IMR-90 (cell line): ENCODE results near the gene PASD1. TPM values are rescaled to one million over a fixed set of nuclear protein-coding genes. Genes with fewer than 3 reads are reported as not detected.

Experiments used
- ATAC-seq: fragments of 200-7000 bp; cut with Tn5 transposase; 2 replicates; pipeline ENCODE4 v1.9.1; 2020; ENCODE audit warnings: low read depth, mild to moderate bottlenecking, moderate library complexity
- BruUV-seq: library from RNA; stranded (reverse); fragments of 400-500 nt; replicated peaks from 2 replicates; lab custom pipeline; 2021; lab: Mats Ljungman, UMichigan
- CTCF ChIA-PET: fragments of 300-600 bp; formaldehyde crosslinking; extraction: SDS; loops from one replicate; lab custom pipeline; 2021; ENCODE audit warnings: antibody characterized with exemption; lab: Yijun Ruan, JAX
- POLR2A ChIA-PET: fragments of 300-600 bp; sonication (Branson Sonifier 250); formaldehyde crosslinking; loops from one replicate; lab custom pipeline; 2022; ENCODE audit warnings: antibody characterized with exemption; ENCODE audit not compliant: unreplicated experiment; lab: Charles Lee
- DNase-seq: peaks from one replicate; pipeline ENCODE4 v3.0.0; 2013
- H2AFZ ChIP-seq: replicated peaks from 2 replicates; pipeline ENCODE3; 2013; ENCODE audit warnings: low read length, mild to moderate bottlenecking; ENCODE audit not compliant: poor library complexity
- H2AK5ac ChIP-seq: 2 replicates; pipeline ENCODE4 v1.6.1; 2013; ENCODE audit warnings: low read depth, low read length, inconsistent platforms
- H2AK9ac ChIP-seq: replicated peaks from 2 replicates; pipeline ENCODE3; 2013; ENCODE audit warnings: mild to moderate bottlenecking, low read depth, low read length, moderate library complexity; ENCODE audit not compliant: poor library complexity
- H2BK120ac ChIP-seq: 2 replicates; pipeline ENCODE4 v1.6.1; 2013; ENCODE audit warnings: low read depth, low read length, inconsistent platforms
- H2BK15ac ChIP-seq: 3 replicates; pipeline ENCODE4 v1.6.1; 2013; ENCODE audit warnings: low read depth, low read length, inconsistent platforms
- H2BK20ac ChIP-seq: 2 replicates; pipeline ENCODE4 v1.6.1; 2013; ENCODE audit warnings: low read depth, mild to moderate bottlenecking, inconsistent platforms, low read length, moderate library complexity
- H2BK5ac ChIP-seq: 2 replicates; pipeline ENCODE4 v1.6.1; 2013; ENCODE audit warnings: mild to moderate bottlenecking, low read depth, low read length, inconsistent platforms; ENCODE audit not compliant: poor library complexity, severe bottlenecking
- H3K14ac ChIP-seq: replicated peaks from 2 replicates; pipeline ENCODE4 v1.6.1; 2013; ENCODE audit warnings: low read depth, low read length, inconsistent platforms
- H3K18ac ChIP-seq: 2 replicates; pipeline ENCODE4 v1.6.1; 2013; ENCODE audit warnings: low read depth, low read length, control low read depth
- H3K23ac ChIP-seq: 2 replicates; pipeline ENCODE4 v1.6.1; 2013; ENCODE audit warnings: low read depth, low read length, inconsistent platforms
- H3K27ac ChIP-seq: 2 replicates; pipeline ENCODE4 v1.5.1; 2013; ENCODE audit warnings: mild to moderate bottlenecking, control low read depth, low read length; ENCODE audit not compliant: insufficient read depth
- H3K27me3 ChIP-seq: 2 replicates; pipeline ENCODE4 v1.6.1; 2013; ENCODE audit warnings: low read length; ENCODE audit not compliant: control insufficient read depth, insufficient read depth
- H3K36me3 ChIP-seq: 2 replicates; pipeline ENCODE4 v1.6.1; 2013; ENCODE audit warnings: low read length, mixed read lengths; ENCODE audit not compliant: control insufficient read depth, insufficient read depth
- H3K4ac ChIP-seq: 2 replicates; pipeline ENCODE4 v1.6.1; 2013; ENCODE audit warnings: low read depth, low read length, inconsistent platforms
- H3K4me1 ChIP-seq: 2 replicates; pipeline ENCODE4 v1.6.1; 2013; ENCODE audit warnings: low read length, mixed read lengths; ENCODE audit not compliant: control insufficient read depth, insufficient read depth
- H3K4me2 ChIP-seq: 2 replicates; pipeline ENCODE4 v1.6.1; 2013; ENCODE audit warnings: low read depth, mild to moderate bottlenecking, control low read depth, low read length, moderate library complexity
- H3K4me3 ChIP-seq: 2 replicates; pipeline ENCODE4 v1.5.1; 2013; ENCODE audit warnings: low read depth, mild to moderate bottlenecking, control low read depth, low read length, moderate library complexity; ENCODE audit not compliant: insufficient read depth
- H3K56ac ChIP-seq: 2 replicates; pipeline ENCODE4 v1.6.1; 2013; ENCODE audit warnings: low read length, inconsistent platforms; ENCODE audit not compliant: insufficient read depth; ENCODE audit errors: extremely low read depth
- H3K79me1 ChIP-seq, 2 experiments: 2 replicates each; pipeline ENCODE4 v1.6.1; 2013; ENCODE audit warnings: low read length in 2 of 2, inconsistent platforms in 1 of 2, low read depth in 1 of 2
- H3K9ac ChIP-seq: 2 replicates; pipeline ENCODE4 v1.6.1; 2013; ENCODE audit warnings: low read depth, low read length, control low read depth
- H3K9me1 ChIP-seq: 2 replicates; pipeline ENCODE4 v1.6.1; 2013; ENCODE audit warnings: low read length, inconsistent platforms; ENCODE audit not compliant: insufficient read depth
- H3K9me3 ChIP-seq: 2 replicates; pipeline ENCODE4 v1.6.1; 2013; ENCODE audit warnings: low read length; ENCODE audit not compliant: control insufficient read depth, insufficient read depth
- H4K20me1 ChIP-seq: 2 replicates; pipeline ENCODE4 v1.6.1; 2013; ENCODE audit warnings: low read length, inconsistent platforms; ENCODE audit not compliant: insufficient read depth
- H4K5ac ChIP-seq: 2 replicates; pipeline ENCODE4 v1.6.1; 2013; ENCODE audit warnings: mild to moderate bottlenecking, low read depth, low read length, control low read depth
- H4K8ac ChIP-seq, 2 experiments: 2 replicates each; pipeline ENCODE4 v1.6.1; 2013; ENCODE audit warnings: low read depth in 2 of 2, low read length in 2 of 2, control low read depth in 1 of 2, inconsistent platforms in 1 of 2
- H4K91ac ChIP-seq: 2 replicates; pipeline ENCODE4 v1.6.1; 2013; ENCODE audit warnings: low read depth, low read length, inconsistent platforms; ENCODE audit not compliant: insufficient read depth
- BHLHE40 ChIP-seq: fragments of 150-350 bp; IDR thresholded peaks from 2 replicates; pipeline ENCODE4 v1.6.1; 2016; ENCODE audit warnings: mild to moderate bottlenecking, low read depth, low read length
- CEBPB ChIP-seq: IDR thresholded peaks from 2 replicates; pipeline ENCODE4 v1.6.1; 2012; ENCODE audit warnings: low read depth, low read length, improper control_type of control experiment
- CHD1 ChIP-seq: IDR thresholded peaks from 2 replicates; pipeline ENCODE4 v1.6.1; 2012; ENCODE audit warnings: low read depth, low read length, improper control_type of control experiment
- CTCF ChIP-seq: conservative IDR thresholded peaks from 2 replicates; pipeline ENCODE4 v1.5.1; 2012; ENCODE audit warnings: mild to moderate bottlenecking, low read depth, low read length, improper control_type of control experiment
- ELK1 ChIP-seq: fragments of 150-350 bp; IDR thresholded peaks from 2 replicates; pipeline ENCODE4 v1.6.1; 2016; ENCODE audit warnings: low read depth, mild to moderate bottlenecking, low read length, moderate library complexity, borderline replicate concordance
- MAFK ChIP-seq: IDR thresholded peaks from 2 replicates; pipeline ENCODE4 v1.6.1; 2012; ENCODE audit warnings: low read depth, low read length, improper control_type of control experiment
- MAZ ChIP-seq: IDR thresholded peaks from 2 replicates; pipeline ENCODE4 v1.6.1; 2012; ENCODE audit warnings: low read depth, mild to moderate bottlenecking, low read length, improper control_type of control experiment, moderate library complexity, borderline replicate concordance
- MXI1 ChIP-seq: IDR thresholded peaks from 2 replicates; pipeline ENCODE4 v1.6.1; 2012; ENCODE audit warnings: low read depth, mild to moderate bottlenecking, low read length, moderate library complexity, borderline replicate concordance
- NFE2L2 ChIP-seq: fragments of 150-350 bp; IDR thresholded peaks from 2 replicates; pipeline ENCODE4 v1.6.1; 2016; ENCODE audit warnings: low read depth, mild to moderate bottlenecking, low read length
- POLR2A ChIP-seq: IDR thresholded peaks from 2 replicates; pipeline ENCODE4 v1.6.1; 2012; ENCODE audit warnings: mild to moderate bottlenecking, low read depth, low read length
- RAD21 ChIP-seq: IDR thresholded peaks from 2 replicates; pipeline ENCODE4 v1.6.1; 2012; ENCODE audit warnings: low read length, improper control_type of control experiment
- RCOR1 ChIP-seq: IDR thresholded peaks from 2 replicates; pipeline ENCODE4 v1.6.1; 2012; ENCODE audit warnings: mild to moderate bottlenecking, low read length, improper control_type of control experiment; ENCODE audit not compliant: insufficient replicate concordance
- RFX5 ChIP-seq: IDR thresholded peaks from 2 replicates; pipeline ENCODE4 v1.8.0; 2012; ENCODE audit warnings: low read depth, mild to moderate bottlenecking, low read length, moderate library complexity
- WGBS, 2 experiments: methylation state at CpG; one replicate each; pipeline versions ENCODE4 v1.1.5 to v1.1.7; 2013; ENCODE audit warnings: missing lambda C conversion rate in 2 of 2; ENCODE audit not compliant: insufficient read length in 1 of 2; ENCODE audit errors: extremely low coverage in 2 of 2; 5-methylcytosine and 5-hydroxymethylcytosine counted together
- dilution Hi-C: fragments of 300-500 bp; cut with HindIII; formaldehyde crosslinking; loops from one replicate; pipeline ENCODE4 v1.14.3; 2018; ENCODE audit warnings: low sequenced_read_pairs; ENCODE audit not compliant: unreplicated experiment
- in situ Hi-C: fragments of 300-500 bp; cut with MboI; formaldehyde crosslinking; loops from 3 replicates; pipeline ENCODE4 v1.14.3; 2019; ENCODE audit warnings: low sequenced_read_pairs, inconsistent platforms, mixed read lengths
- intact Hi-C: fragments of 100-400 bp; cut with micrococcal nuclease; formaldehyde crosslinking; loops from 2 replicates; pipeline ENCODE4 v1.10.0; 2022
- polyA plus RNA-seq, 3 experiments: library from polyadenylated mRNA; depleted of rRNA; stranded (reverse); fragments of >200 nt; gene quantifications; 2 replicates each; pipeline ENCODE4 v1.2.3, GENCODE V29; 2012; ENCODE audit warnings: low replicate concordance in 1 of 3
- total RNA-seq: library from RNA; depleted of rRNA; stranded (reverse); fragments of >200 nt; gene quantifications from 2 replicates; pipeline ENCODE4 v1.2.3, GENCODE V29; 2012
- TF ChIP-seq, protein P1 (sequence below): fragments of 150-350 bp; IDR thresholded peaks from 2 replicates; pipeline ENCODE4 v1.6.1; 2017; ENCODE audit warnings: mild to moderate bottlenecking, antibody characterized with exemption, low read length, low read depth

The PASD1 gene
- total and polyA plus RNA-seq, 2 of the 4 experiments (the other 2 are of a cell fraction): not detected

GRCh38 chrX:151694661-151695582, 131.4 kb downstream of the PASD1 start, which contains the start of gene PRRG3:
Gene PRRG3, plus strand, starts transcription at chrX:151695458. Its CDS starts 3,357 bp downstream, at chrX:151698815.
- Histone ChIP-seq H3K18ac (no peak within 1 kb of the TSS), H3K36me3 (no peaks in the 10 kb centered on the region), H3K9me3 (peaks cover 16% of the 10 kb centered on the region; the same call in 1 of the 2 replicates), H3K14ac (no peak within 1 kb of the TSS), H4K5ac (no peak within 1 kb of the TSS), H2BK120ac (no peak within 1 kb of the TSS), H3K23ac (no peak within 1 kb of the TSS), H3K56ac (no peak within 1 kb of the TSS), H2AK9ac (no peak within 1 kb of the TSS), H4K20me1 (no peaks in the 10 kb centered on the region), H2AK5ac (no peak within 1 kb of the TSS), H3K4me1 (no peaks in the 10 kb centered on the region), H4K8ac (no peak within 1 kb of the TSS), H3K27me3 (no peaks in the 10 kb centered on the region), H2BK5ac (no peak within 1 kb of the TSS), H3K79me1 (no peaks in the 10 kb centered on the region), H3K9ac (no peak within 1 kb of the TSS), H3K4me3 (no peak within 1 kb of the TSS), H4K91ac (no peak within 1 kb of the TSS), H2BK15ac (no peak within 1 kb of the TSS), H3K4ac (no peak within 1 kb of the TSS), H2AFZ (no peak within 1 kb of the TSS), H3K27ac (no peak within 1 kb of the TSS), H2BK20ac (no peak within 1 kb of the TSS), H3K9me1 (no peaks in the 10 kb centered on the region), H3K4me2 (no peak within 1 kb of the TSS)
- ATAC-seq (no peak), DNase-seq (no peak)
- POLR2A ChIA-PET: no interaction called here
- in situ Hi-C loops: loop anchor here (25.0 kb wide), 1 partner anchor 533 kb away; no protein-coding TSS in a partner anchor
- dilution Hi-C loops: no loop called here
- 46% methylated on average over 37 of the region's 100 CpGs; no CpG with 5 or more reads in 1 of the 2 experiments for WGBS, 2 experiments
- intact Hi-C loops: no loop called here
- no TSS peak for BruUV-seq
- CTCF ChIA-PET: no interaction called here
- no peak for TF ChIP-seq RAD21
- no peak for TF ChIP-seq RCOR1
- TF ChIP-seq BHLHE40: no peak
- no peak for TF ChIP-seq ELK1
- TF ChIP-seq MXI1: no peak
- no peak for TF ChIP-seq MAZ
- TF ChIP-seq POLR2A: no peak
- TF ChIP-seq, protein P1, sequence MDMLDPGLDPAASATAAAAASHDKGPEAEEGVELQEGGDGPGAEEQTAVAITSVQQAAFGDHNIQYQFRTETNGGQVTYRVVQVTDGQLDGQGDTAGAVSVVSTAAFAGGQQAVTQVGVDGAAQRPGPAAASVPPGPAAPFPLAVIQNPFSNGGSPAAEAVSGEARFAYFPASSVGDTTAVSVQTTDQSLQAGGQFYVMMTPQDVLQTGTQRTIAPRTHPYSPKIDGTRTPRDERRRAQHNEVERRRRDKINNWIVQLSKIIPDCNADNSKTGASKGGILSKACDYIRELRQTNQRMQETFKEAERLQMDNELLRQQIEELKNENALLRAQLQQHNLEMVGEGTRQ: no peak
- no peak for TF ChIP-seq RFX5
- no peak for TF ChIP-seq CTCF
- no peak for TF ChIP-seq CEBPB
- no peak for TF ChIP-seq MAFK
- no peak for TF ChIP-seq NFE2L2
- TF ChIP-seq CHD1: no peak
